HUES6 (cell line): ENCODE measurements around the gene POP7.

Source experiments
- H3K27ac ChIP-seq: 2 replicates; pipeline ENCODE4 v1.7.0; 2013; ENCODE audit warnings: low read depth, mild to moderate bottlenecking, low read length, inconsistent platforms
- H3K27me3 ChIP-seq: 2 replicates; pipeline ENCODE4 v1.6.1; 2013; ENCODE audit warnings: low read length; ENCODE audit not compliant: control insufficient read depth, insufficient read depth
- H3K36me3 ChIP-seq: 2 replicates; pipeline ENCODE4 v1.6.1; 2013; ENCODE audit warnings: low read length; ENCODE audit not compliant: control insufficient read depth, insufficient read depth
- H3K4me1 ChIP-seq: 2 replicates; pipeline ENCODE4 v1.6.1; 2013; ENCODE audit warnings: low read length; ENCODE audit not compliant: control insufficient read depth, insufficient read depth
- H3K4me3 ChIP-seq: 2 replicates; pipeline ENCODE4 v1.5.1; 2013; ENCODE audit warnings: low read depth, low read length
- H3K9ac ChIP-seq: one replicate; pipeline ENCODE4 v1.6.1; 2013; ENCODE audit warnings: mild to moderate bottlenecking, low read length
- H3K9me3 ChIP-seq: 2 replicates; pipeline ENCODE4 v1.6.1; 2013; ENCODE audit warnings: low read depth, low read length; ENCODE audit not compliant: control insufficient read depth, insufficient read depth

Gene POP7

GRCh38 chr7:100735730-100736129 lies 29.8 kb downstream of the POP7 start:
- Histone ChIP-seq H3K36me3 (no peaks in the 10 kb centered on the region), H3K27me3 (no peaks in the 10 kb centered on the region), H3K9me3 (no peaks in the 10 kb centered on the region), H3K4me3 (no peak overlapping the region), H3K27ac (no peak overlapping the region), H3K4me1 (no peaks in the 10 kb centered on the region), H3K9ac (no peak overlapping the region)

GRCh38 chr7:100736671-100737070 lies 30.8 kb downstream of the POP7 start:
- Histone ChIP-seq H3K27ac (no peak overlapping the region), H3K4me1 (no peaks in the 10 kb centered on the region), H3K9ac (no peak overlapping the region), H3K36me3 (no peaks in the 10 kb centered on the region), H3K27me3 (no peaks in the 10 kb centered on the region), H3K9me3 (no peaks in the 10 kb centered on the region), H3K4me3 (no peak overlapping the region)

- Histone ChIP-seq H3K9ac (no peak overlapping the region), H3K9me3 (0 out of 2 replicates have a peak, but pooled peaks cover 2% of the 10 kb centered on the region), H3K4me1 (no peaks in the 10 kb centered on the region), H3K27ac (no peak overlapping the region), H3K4me3 (no peak overlapping the region), H3K36me3 (no peaks in the 10 kb centered on the region), H3K27me3 (no peaks in the 10 kb centered on the region)
Measured at GRCh38 chr7:100739934-100740333, 34.0 kb downstream of the POP7 start.

- Histone ChIP-seq H3K36me3 (no peaks in the 10 kb centered on the region), H3K9ac (no peak overlapping the region), H3K9me3 (0 out of 2 replicates have a peak, but pooled peaks cover 2% of the 10 kb centered on the region), H3K4me1 (no peaks in the 10 kb centered on the region), H3K27ac (no peak overlapping the region), H3K27me3 (no peaks in the 10 kb centered on the region), H3K4me3 (no peak overlapping the region)
Measured at GRCh38 chr7:100744605-100745004, 38.7 kb downstream of the POP7 start.

GRCh38 chr7:100745184-100745583 lies 39.3 kb downstream of the POP7 start:
- Histone ChIP-seq H3K27me3 (no peaks in the 10 kb centered on the region), H3K27ac (no peak overlapping the region), H3K4me3 (peak overlapping the region; percentile 50), H3K36me3 (no peaks in the 10 kb centered on the region), H3K9ac (peak overlapping the region; percentile 31), H3K9me3 (0 out of 2 replicates have a peak, but pooled peaks cover 2% of the 10 kb centered on the region), H3K4me1 (no peaks in the 10 kb centered on the region)

GRCh38 chr7:100752994-100753393 lies 47.1 kb downstream of the POP7 start:
- H3K9me3 ChIP-seq = no peaks in the 10 kb centered on the region

GRCh38 chr7:100753750-100754149 lies 47.8 kb downstream of the POP7 start:
- H3K4me3 ChIP-seq = no peak overlapping the region
- H3K27ac ChIP-seq = no peak overlapping the region
- no peak overlapping the region for H3K9ac ChIP-seq
- no peaks in the 10 kb centered on the region for H3K36me3 ChIP-seq
- no peaks in the 10 kb centered on the region for H3K9me3 ChIP-seq
- H3K4me1 ChIP-seq = 0 out of 2 replicates have a peak, but pooled peaks cover 7% of the 10 kb centered on the region
- peaks cover 15% of the 10 kb centered on the region; the same call in 1 of the 2 replicates for H3K27me3 ChIP-seq

More at GRCh38 chr7:100752994-100753393, 47.1 kb downstream of the POP7 start:
- no peak overlapping the region for H3K9ac ChIP-seq
- H3K4me3 ChIP-seq = no peak overlapping the region
- H3K4me1 ChIP-seq = 0 out of 2 replicates have a peak, but pooled peaks cover 7% of the 10 kb centered on the region
- H3K27me3 ChIP-seq = peaks cover 15% of the 10 kb centered on the region; the same call in 1 of the 2 replicates
- no peaks in the 10 kb centered on the region for H3K36me3 ChIP-seq
- no peak overlapping the region for H3K27ac ChIP-seq
